ENCODE results near the gene SLC30A1. TPM values are rescaled to one million over a fixed set of nuclear protein-coding genes. Genes with fewer than 3 reads are reported as not detected.
A peak's percentile ranks its signal among the peaks of the same experiment; 100 is the strongest.

The SLC30A1 gene
- total and polyA plus RNA-seq, 4 donors, result 3.1 to 26.3 (median 14.4) TPM

DNA sequence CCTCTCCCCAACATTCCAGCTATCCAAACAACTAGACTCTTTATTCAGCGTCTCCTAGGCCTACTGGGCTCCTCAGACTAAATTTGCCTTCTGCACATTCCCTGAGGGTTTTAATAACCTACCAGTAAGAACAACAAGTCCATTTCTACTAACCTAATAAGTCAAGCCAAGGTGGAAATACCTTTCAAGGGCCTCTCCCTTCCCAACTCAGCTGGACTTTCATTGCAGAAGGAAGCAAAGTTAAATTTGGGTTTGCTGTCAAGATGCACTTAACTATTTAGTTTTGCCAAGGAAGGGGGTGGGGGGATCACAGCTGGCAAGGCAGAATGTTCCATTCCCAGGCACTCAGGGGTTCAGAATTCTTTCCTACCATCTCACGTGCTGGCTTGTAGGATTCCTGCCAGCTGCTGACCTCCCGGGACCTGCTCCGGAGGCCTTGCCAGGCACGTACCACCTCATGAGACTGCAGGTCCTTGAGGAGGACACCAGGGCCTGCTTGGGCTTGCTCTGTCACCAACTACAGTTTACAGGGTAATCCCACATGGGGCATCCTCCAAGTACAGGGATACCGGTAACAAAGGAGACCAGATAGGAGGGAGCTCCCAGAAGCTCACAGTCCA lies 29.8 kb downstream of the SLC30A1 start:
- TF ChIP-seq, protein P1, sequence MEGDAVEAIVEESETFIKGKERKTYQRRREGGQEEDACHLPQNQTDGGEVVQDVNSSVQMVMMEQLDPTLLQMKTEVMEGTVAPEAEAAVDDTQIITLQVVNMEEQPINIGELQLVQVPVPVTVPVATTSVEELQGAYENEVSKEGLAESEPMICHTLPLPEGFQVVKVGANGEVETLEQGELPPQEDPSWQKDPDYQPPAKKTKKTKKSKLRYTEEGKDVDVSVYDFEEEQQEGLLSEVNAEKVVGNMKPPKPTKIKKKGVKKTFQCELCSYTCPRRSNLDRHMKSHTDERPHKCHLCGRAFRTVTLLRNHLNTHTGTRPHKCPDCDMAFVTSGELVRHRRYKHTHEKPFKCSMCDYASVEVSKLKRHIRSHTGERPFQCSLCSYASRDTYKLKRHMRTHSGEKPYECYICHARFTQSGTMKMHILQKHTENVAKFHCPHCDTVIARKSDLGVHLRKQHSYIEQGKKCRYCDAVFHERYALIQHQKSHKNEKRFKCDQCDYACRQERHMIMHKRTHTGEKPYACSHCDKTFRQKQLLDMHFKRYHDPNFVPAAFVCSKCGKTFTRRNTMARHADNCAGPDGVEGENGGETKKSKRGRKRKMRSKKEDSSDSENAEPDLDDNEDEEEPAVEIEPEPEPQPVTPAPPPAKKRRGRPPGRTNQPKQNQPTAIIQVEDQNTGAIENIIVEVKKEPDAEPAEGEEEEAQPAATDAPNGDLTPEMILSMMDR (IDR thresholded peaks at IDR 0.05; ENCODE audit: control extremely low read depth, extremely low read depth), result no peak
- no peaks in the 10 kb centered on the region for H3K27me3 ChIP-seq (ENCODE audit: control insufficient read depth in 3 of 3, insufficient read depth in 3 of 3, low read length in 2 of 3)
- H3K4me3 ChIP-seq, result no peak overlapping the region
- H3K4me1 ChIP-seq (ENCODE audit: control insufficient read depth in 5 of 5, insufficient read depth in 5 of 5, low read length in 5 of 5), result peaks cover 0 to 18% (median 6%) of the 10 kb centered on the region in 5 donors
- DNase-seq (no peak), ATAC-seq (ENCODE audit: insufficient read depth, low FRiP score) (no peak)
- H3K27ac ChIP-seq (ENCODE audit: low read depth in 1 of 2, low read length in 1 of 2), result peak overlapping the region in 1 of 2 donors; percentile 36
- no peak overlapping the region for H3K9ac ChIP-seq (ENCODE audit: insufficient read depth in 1 of 2, low read length in 2 of 2)
- H3K9me3 ChIP-seq (ENCODE audit: control insufficient read depth in 4 of 4, insufficient read depth in 3 of 4, low read length in 3 of 4), result no peaks in the 10 kb centered on the region
- no peaks in the 10 kb centered on the region for H3K36me3 ChIP-seq (ENCODE audit: control insufficient read depth in 4 of 4, insufficient read depth in 4 of 4, low read length in 4 of 4)
- 86 to 91% methylated on average over 6 of the region's 6 CpGs for WGBS, 2 donors

DNA sequence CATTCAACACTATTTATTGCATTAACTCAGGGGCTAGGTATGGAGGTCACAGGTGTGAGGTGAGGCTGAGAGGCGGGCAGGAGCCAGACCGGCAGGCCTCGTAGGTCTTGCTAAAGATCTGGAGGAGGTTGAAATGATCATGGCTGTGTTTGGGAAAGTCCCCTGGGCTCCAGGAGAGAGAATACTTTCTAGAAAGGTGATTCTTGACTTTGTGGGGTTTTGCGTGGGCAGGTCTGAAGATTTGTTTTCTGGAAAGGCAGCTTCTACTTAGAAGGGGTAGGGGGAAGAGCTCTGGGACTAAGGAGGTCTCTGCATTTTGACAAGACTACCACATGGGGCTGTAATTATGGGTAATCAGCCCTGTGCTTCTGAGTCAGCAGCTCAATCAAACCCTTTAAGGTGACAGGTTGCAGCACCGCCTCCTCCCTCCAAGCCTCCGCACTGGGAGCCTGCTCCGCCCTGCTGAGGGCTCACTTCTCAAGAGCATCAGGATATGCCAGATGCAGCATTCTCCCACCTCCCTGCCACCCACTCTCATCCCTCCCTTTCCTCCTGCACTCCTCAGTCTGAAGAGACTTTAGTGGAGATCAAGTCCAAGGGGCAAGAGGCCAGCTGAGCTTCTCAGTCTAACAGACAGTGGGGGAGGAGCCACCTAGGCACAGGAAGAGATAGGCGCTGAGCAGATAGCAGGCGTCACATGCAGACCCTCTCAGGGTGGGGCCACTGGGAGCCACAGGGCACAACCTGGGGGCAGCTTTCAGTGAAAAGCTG lies 30.5 kb downstream of the SLC30A1 start:
- Histone ChIP-seq H3K9me3 (ENCODE audit: control insufficient read depth in 4 of 4, insufficient read depth in 3 of 4, low read length in 3 of 4) (no peaks in the 10 kb centered on the region), H3K27me3 (ENCODE audit: control insufficient read depth in 3 of 3, insufficient read depth in 3 of 3, low read length in 2 of 3) (no peaks in the 10 kb centered on the region), H3K27ac (ENCODE audit: low read depth in 1 of 2, low read length in 1 of 2) (no peak overlapping the region), H3K9ac (ENCODE audit: insufficient read depth in 1 of 2, low read length in 2 of 2) (no peak overlapping the region), H3K36me3 (ENCODE audit: control insufficient read depth in 4 of 4, insufficient read depth in 4 of 4, low read length in 4 of 4) (no peaks in the 10 kb centered on the region), H3K4me1 (ENCODE audit: control insufficient read depth in 5 of 5, insufficient read depth in 5 of 5, low read length in 5 of 5) (peaks cover 0 to 18% (median 6%) of the 10 kb centered on the region in 5 donors), H3K4me3 (no peak overlapping the region)
- TF ChIP-seq, protein P1 (IDR thresholded peaks at IDR 0.05; ENCODE audit: control extremely low read depth, extremely low read depth), result no peak
- no peak for ATAC-seq (ENCODE audit: insufficient read depth, low FRiP score)
- no peak for DNase-seq
- 83 to 91% methylated on average over 9 of the region's 9 CpGs for WGBS, 2 donors

DNA sequence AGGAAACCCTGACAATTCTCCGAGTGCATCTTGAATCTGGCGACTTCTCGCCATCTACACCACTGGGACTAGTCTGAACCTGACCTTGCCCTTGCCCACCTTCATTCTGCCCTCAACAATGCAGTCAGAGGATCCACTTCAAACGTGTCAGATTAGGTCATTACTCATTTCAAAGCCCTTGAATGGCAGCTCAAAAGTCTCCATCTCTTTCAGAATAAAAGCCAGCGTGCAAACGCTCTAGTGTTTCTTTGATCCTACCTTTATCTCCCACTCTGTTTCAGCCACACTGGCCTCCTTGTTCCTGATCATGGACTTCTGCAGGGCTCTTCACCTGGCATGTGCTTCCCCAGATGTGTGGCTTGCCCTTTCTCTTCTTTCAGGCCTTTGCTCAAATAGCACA lies 31.3 kb downstream of the SLC30A1 start:
- Histone ChIP-seq H3K27me3 (ENCODE audit: control insufficient read depth in 3 of 3, insufficient read depth in 3 of 3, low read length in 2 of 3) (no peaks in the 10 kb centered on the region), H3K4me3 (no peak overlapping the region), H3K27ac (ENCODE audit: low read depth in 1 of 2, low read length in 1 of 2) (no peak overlapping the region), H3K9me3 (ENCODE audit: control insufficient read depth in 4 of 4, insufficient read depth in 3 of 4, low read length in 3 of 4) (no peaks in the 10 kb centered on the region), H3K36me3 (ENCODE audit: control insufficient read depth in 4 of 4, insufficient read depth in 4 of 4, low read length in 4 of 4) (no peaks in the 10 kb centered on the region), H3K9ac (ENCODE audit: insufficient read depth in 1 of 2, low read length in 2 of 2) (no peak overlapping the region), H3K4me1 (ENCODE audit: control insufficient read depth in 5 of 5, insufficient read depth in 5 of 5, low read length in 5 of 5) (peaks cover 0 to 18% (median 6%) of the 10 kb centered on the region in 5 donors)
- ATAC-seq (ENCODE audit: insufficient read depth, low FRiP score) (no peak), DNase-seq (no peak)
- TF ChIP-seq, protein P1 (IDR thresholded peaks at IDR 0.05; ENCODE audit: control extremely low read depth, extremely low read depth), result no peak
- 78 to 86% methylated on average over 6 of the region's 6 CpGs for WGBS, 2 donors

Data from lung (tissue), 12 donors.